Measurements from ENCODE around the gene CPHXL.

Gene CPHXL

DNA sequence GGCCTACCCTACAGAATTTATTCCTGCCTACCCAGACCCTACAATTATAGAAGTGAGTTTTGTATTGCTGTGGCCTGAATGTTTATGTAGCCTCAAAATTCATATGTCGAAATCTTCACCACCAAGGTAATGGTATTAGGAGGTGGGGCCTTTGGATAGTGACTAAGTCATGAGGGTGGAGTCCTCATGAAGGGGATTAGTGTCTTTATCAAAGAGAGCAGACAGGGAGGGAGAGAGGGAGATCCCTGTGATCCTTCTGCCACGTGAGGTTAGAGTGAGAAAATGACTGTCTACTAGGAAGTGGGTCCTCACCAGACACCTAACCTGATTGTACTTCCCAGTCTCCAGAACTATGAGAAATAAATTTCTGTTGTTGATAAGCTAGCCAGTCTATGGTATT is 24.0 kb downstream of the CPHXL start:
- H3K79me2 ChIP-seq (ENCODE audit: insufficient read depth, low read length): no peaks in the 10 kb centered on the region
- no peak overlapping the region for H3K9ac ChIP-seq (ENCODE audit: low read length)
- H3K27ac ChIP-seq (ENCODE audit: low read depth, low read length, poor library complexity, severe bottlenecking): no peak overlapping the region
- H3F3A ChIP-seq (ENCODE audit: insufficient read depth, low read length): no peaks in the 10 kb centered on the region
- no peaks in the 10 kb centered on the region for H3K27me3 ChIP-seq (ENCODE audit: insufficient read depth, low read length)
- no peaks in the 10 kb centered on the region for H3K9me2 ChIP-seq (ENCODE audit: low read depth, low read length)
- TF ChIP-seq EZH2 (IDR thresholded peaks at IDR 0.05; ENCODE audit: borderline replicate concordance, low read length): no peak
- TF ChIP-seq, protein P1, sequence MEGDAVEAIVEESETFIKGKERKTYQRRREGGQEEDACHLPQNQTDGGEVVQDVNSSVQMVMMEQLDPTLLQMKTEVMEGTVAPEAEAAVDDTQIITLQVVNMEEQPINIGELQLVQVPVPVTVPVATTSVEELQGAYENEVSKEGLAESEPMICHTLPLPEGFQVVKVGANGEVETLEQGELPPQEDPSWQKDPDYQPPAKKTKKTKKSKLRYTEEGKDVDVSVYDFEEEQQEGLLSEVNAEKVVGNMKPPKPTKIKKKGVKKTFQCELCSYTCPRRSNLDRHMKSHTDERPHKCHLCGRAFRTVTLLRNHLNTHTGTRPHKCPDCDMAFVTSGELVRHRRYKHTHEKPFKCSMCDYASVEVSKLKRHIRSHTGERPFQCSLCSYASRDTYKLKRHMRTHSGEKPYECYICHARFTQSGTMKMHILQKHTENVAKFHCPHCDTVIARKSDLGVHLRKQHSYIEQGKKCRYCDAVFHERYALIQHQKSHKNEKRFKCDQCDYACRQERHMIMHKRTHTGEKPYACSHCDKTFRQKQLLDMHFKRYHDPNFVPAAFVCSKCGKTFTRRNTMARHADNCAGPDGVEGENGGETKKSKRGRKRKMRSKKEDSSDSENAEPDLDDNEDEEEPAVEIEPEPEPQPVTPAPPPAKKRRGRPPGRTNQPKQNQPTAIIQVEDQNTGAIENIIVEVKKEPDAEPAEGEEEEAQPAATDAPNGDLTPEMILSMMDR (IDR thresholded peaks at IDR 0.05; ENCODE audit: low read length): no peak
- no peaks in the 10 kb centered on the region for H3K36me3 ChIP-seq (ENCODE audit: insufficient read depth, low read length)
- H3K4me1 ChIP-seq (ENCODE audit: insufficient read depth, low read length, severe bottlenecking): no peaks in the 10 kb centered on the region
- no peaks in the 10 kb centered on the region for H4K20me1 ChIP-seq (ENCODE audit: insufficient read depth, low read length)
- no peak overlapping the region for H2AFZ ChIP-seq (ENCODE audit: low read length)
- H3K4me2 ChIP-seq (ENCODE audit: low read length): no peak overlapping the region
- no peaks in the 10 kb centered on the region for H3K9me3 ChIP-seq (ENCODE audit: low read length)
- H3K4me3 ChIP-seq (ENCODE audit: low read depth, low read length, poor library complexity, severe bottlenecking): no peak overlapping the region

GRCh38 chr16:75701361-75701760 is 24.9 kb downstream of the CPHXL start, which contains the start of gene DUXB:
TSS of gene DUXB (minus strand) at chr16:75701461. CDS start at chr16:75701418, 43 bp downstream.
- Histone ChIP-seq H3F3A (ENCODE audit: insufficient read depth, low read length) (no peaks in the 10 kb centered on the region), H2AFZ (ENCODE audit: low read length) (no peak within 1 kb of the TSS), H3K27me3 (ENCODE audit: insufficient read depth, low read length) (no peaks in the 10 kb centered on the region), H4K20me1 (ENCODE audit: insufficient read depth, low read length) (no peaks in the 10 kb centered on the region), H3K9me3 (ENCODE audit: low read length) (no peaks in the 10 kb centered on the region), H3K4me3 (ENCODE audit: low read depth, low read length, poor library complexity, severe bottlenecking) (no peak within 1 kb of the TSS), H3K9me2 (ENCODE audit: low read depth, low read length) (no peaks in the 10 kb centered on the region), H3K36me3 (ENCODE audit: insufficient read depth, low read length) (no peaks in the 10 kb centered on the region), H3K79me2 (ENCODE audit: insufficient read depth, low read length) (no peaks in the 10 kb centered on the region), H3K9ac (ENCODE audit: low read length) (no peak within 1 kb of the TSS), H3K27ac (ENCODE audit: low read depth, low read length, poor library complexity, severe bottlenecking) (no peak within 1 kb of the TSS), H3K4me2 (ENCODE audit: low read length) (no peak within 1 kb of the TSS), H3K4me1 (ENCODE audit: insufficient read depth, low read length, severe bottlenecking) (no peaks in the 10 kb centered on the region)
- TF ChIP-seq EZH2 (IDR thresholded peaks at IDR 0.05; ENCODE audit: borderline replicate concordance, low read length): no peak
- TF ChIP-seq, protein P1 (IDR thresholded peaks at IDR 0.05; ENCODE audit: low read length): no peak

DNA sequence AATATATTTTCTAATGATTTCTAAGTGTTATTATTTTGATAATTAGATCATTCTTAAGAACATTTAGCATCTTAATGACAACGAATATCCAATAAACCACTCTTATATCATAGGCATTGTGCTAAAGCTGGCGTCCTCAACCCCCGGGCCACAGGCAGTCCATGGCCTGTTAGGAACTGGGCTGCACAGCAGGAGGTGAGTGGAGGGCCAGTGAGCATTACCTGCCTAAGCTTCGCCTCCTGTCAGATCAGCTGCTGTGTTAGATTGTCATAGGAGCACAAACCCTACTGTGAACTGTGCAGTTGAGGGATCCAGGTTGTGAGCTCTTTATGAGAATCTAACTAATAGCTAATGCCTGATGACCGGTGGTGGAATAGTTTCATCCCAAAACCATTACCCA is 28.7 kb downstream of the CPHXL start:
- no peak overlapping the region for H3K4me3 ChIP-seq (ENCODE audit: low read depth, low read length, poor library complexity, severe bottlenecking)
- no peak overlapping the region for H3K9ac ChIP-seq (ENCODE audit: low read length)
- no peaks in the 10 kb centered on the region for H3K9me2 ChIP-seq (ENCODE audit: low read depth, low read length)
- no peak overlapping the region for H2AFZ ChIP-seq (ENCODE audit: low read length)
- H3K79me2 ChIP-seq (ENCODE audit: insufficient read depth, low read length): no peaks in the 10 kb centered on the region
- TF ChIP-seq, protein P1 (IDR thresholded peaks at IDR 0.05; ENCODE audit: low read length): no peak
- TF ChIP-seq EZH2 (IDR thresholded peaks at IDR 0.05; ENCODE audit: borderline replicate concordance, low read length): no peak
- H3K36me3 ChIP-seq (ENCODE audit: insufficient read depth, low read length): no peaks in the 10 kb centered on the region
- no peaks in the 10 kb centered on the region for H3K4me1 ChIP-seq (ENCODE audit: insufficient read depth, low read length, severe bottlenecking)
- H3K9me3 ChIP-seq (ENCODE audit: low read length): no peaks in the 10 kb centered on the region
- no peak overlapping the region for H3K4me2 ChIP-seq (ENCODE audit: low read length)
- H4K20me1 ChIP-seq (ENCODE audit: insufficient read depth, low read length): no peaks in the 10 kb centered on the region
- no peak overlapping the region for H3K27ac ChIP-seq (ENCODE audit: low read depth, low read length, poor library complexity, severe bottlenecking)
- no peaks in the 10 kb centered on the region for H3K27me3 ChIP-seq (ENCODE audit: insufficient read depth, low read length)
- H3F3A ChIP-seq (ENCODE audit: insufficient read depth, low read length): no peaks in the 10 kb centered on the region

Data from OCI-LY1 (cell line).